Measurements from ENCODE around the gene SH3PXD2A.
"Not testable (repeated sequence)": the region's sequence is repeated elsewhere in the genome, so short reads cannot be mapped to it uniquely, and the experiment has no call there.

Gene SH3PXD2A

GRCh38 chr10:103833731-103834365 is 21.5 kb downstream of the SH3PXD2A start:
- no peak for DNase-seq (ENCODE audit: low read depth in 3 of 3)

- no peak for DNase-seq (ENCODE audit: low read depth in 3 of 3)
These were observed 22.6 kb downstream of the SH3PXD2A start for GRCh38 chr10:103832806-103833205.

DNA sequence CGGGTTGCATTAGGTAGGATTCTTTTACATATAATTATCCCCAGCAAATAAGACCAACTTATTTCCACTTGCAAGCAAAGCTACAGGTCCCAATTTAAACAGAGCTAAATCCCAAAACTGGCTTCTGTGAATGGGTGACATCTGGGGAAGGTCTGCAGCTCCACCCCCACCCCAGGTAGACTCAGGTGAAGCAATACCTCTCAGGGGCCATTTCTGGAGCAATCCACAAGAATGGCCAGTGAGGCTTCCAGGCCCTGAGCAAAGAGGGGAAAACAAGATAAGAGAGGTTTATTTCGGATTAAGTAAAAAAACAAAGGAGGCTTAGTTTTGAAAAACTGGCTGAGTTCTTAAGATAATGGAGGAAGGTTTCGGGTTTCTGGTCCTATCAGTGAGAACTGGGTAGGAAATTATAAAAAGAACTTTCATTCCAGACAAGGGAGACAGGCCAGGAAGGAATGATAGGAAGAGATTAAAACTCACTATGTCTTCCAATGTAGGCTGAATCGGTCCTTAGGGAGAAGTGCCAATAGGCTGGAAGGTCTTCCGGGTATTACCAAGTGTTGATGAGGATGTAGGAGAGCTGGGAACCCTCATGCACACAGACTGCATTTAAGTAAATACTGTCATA is 25.4 kb downstream of the SH3PXD2A start:
- DNase-seq (ENCODE audit: low read depth in 3 of 3), result no peak

GRCh38 chr10:103829278-103829677 is 26.1 kb downstream of the SH3PXD2A start:
- DNase-seq (ENCODE audit: low read depth in 3 of 3), result no peak

GRCh38 chr10:103828587-103829197 is 26.7 kb downstream of the SH3PXD2A start:
- no peak for DNase-seq (ENCODE audit: low read depth in 3 of 3)

- no peak for DNase-seq (ENCODE audit: low read depth in 3 of 3)
These were observed 27.3 kb downstream of the SH3PXD2A start for GRCh38 chr10:103828107-103828506.

GRCh38 chr10:103826885-103827284 is 28.5 kb downstream of the SH3PXD2A start:
- DNase-seq (ENCODE audit: low read depth in 3 of 3), result no peak

DNA sequence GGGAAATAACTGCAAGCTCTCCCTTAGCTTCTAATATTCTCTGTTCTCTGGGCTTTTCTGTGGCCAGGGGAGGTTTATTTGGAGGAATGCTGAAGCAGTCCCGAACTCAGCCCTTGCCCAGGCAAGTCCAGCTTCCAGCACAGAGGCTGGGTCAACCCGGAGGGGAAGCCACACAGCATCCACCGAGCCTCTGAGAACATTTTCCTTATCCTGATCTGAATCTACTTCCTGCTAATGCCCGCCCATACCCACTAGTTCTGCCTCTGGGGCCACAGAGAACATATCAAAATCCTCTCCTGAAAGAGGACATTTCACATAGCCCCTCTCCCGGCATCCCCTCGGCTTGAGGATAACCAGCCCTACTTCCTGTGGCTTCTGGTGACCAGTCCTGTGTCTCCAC is 31.1 kb downstream of the SH3PXD2A start:
- DNase-seq (ENCODE audit: low read depth in 3 of 3), result no peak

DNA sequence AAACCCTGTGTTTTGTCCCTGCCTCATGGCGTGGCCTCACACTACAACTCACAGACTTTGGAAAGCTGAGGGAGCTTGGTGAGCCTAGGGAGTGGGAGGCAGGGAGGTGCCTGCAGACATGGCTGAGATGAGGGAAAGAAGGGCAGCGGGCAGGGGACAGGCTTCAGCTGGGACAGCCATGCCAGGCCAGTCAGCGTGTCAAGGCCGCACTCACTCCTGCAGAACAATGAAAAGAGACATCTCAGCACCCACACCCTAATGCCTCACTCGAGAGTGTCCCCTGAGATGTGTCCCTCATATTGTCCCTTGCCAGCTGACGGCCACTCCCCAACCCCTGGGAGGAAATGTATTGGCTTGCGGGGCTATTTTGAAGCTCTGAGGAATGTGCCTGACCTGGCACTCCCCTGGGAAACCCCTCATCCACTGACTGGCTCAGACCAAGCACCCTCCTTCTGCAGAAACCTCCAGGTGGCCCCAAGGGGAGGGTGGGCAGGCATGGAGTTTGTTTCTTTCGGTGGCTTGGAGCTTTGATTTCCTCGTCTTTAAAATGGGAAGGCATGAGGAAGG is 31.6 kb downstream of the SH3PXD2A start:
- DNase-seq (ENCODE audit: low read depth in 3 of 3), result no peak

DNA sequence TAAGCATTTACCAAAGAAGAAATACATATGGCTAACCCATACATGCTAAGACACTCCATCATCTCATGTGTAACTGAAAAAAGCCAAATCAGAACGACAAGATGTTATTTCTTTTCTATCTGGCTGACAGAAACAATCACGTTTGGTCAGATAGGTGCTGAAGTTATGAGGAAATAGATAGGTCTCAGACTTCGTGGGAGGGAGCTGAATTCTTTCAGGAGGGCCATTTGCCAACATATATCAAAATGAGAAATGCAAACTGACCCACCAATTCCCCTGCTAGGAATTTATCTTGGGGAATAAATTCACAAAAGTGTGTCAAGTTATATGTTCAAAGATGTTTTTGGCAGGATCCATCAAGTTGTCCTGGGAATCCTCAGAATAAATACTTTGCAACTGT is 32.6 kb downstream of the SH3PXD2A start:
- no peak for DNase-seq (ENCODE audit: low read depth in 3 of 3)

DNA sequence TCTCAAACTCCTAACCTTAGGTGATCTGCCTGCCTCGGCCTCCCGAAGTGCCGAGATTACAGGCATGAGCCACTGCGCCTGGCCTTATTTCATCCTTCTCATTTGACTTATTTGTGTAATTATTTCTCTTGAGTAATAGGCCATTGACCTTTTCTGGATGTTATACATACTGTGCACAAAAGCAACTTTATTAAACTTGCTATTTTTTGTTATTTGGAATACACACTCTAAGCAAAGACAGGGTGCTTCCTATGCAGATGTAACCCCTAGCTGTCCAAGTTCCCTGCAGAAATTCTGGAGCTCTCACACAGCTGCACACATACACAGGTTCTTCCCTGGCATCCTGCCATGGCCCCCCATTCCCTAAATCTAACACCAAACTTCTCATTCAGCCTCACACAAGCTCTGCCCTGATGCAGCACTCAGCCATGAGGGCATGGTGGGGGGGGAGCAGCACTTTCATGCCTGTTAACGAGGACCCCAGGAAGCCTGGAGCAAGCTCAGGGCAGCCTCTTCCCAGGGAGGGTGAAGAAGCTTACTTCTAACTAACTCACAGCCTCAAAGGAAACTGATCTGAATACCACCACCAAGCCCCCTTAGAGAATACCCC is 33.2 kb downstream of the SH3PXD2A start:
- no peak for DNase-seq (ENCODE audit: low read depth in 3 of 3)

DNA sequence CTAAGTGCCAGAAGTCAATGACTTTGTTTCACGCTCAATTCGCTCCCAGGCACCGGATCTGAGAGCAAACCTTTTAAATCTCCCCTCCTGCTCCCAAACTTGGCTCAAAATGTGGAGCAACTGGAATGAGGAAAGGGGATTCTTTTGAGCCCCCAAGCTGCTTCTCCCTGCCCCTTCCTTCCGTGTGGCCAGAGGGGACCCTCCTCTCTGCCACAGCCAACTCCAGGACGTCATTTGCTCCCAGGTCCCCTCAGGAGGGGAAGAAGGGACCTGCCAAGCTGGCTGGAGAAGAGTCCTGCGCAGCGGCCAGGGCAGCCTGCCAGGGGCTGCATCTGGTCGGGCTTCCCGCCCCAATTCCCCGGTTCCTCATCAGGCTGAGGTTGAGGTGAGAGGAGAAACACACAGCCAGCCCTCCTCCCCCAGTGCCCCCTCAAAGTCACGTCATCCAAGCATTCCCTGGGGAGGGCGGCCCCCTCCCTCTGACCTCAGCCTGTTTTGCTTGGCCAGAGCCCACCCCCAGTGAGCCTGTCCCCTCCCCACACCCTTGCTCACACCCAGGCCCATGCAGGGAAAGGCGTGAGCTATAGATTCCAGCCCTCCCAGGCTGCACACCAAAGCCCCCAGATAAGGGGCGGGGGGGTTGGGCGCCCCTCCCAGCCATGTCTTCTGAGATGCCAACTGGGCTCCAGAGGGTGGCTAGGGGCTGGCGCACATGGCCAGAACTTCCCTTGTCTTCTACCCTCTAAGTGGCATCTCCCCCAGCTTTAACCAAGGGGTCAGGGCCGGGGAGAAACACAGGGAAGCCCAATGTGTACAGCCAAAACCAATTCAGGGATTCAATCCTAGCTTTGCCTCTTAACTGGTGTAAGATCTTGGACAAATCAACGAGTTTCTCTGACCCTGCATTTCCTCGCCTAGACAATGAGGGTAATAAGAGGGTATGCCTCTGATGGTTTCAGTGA is 35.0 kb downstream of the SH3PXD2A start:
- no peak for DNase-seq (ENCODE audit: low read depth in 3 of 3)

- no peak for DNase-seq (ENCODE audit: low read depth in 3 of 3)
These were observed 35.9 kb downstream of the SH3PXD2A start for GRCh38 chr10:103819493-103819892.

DNA sequence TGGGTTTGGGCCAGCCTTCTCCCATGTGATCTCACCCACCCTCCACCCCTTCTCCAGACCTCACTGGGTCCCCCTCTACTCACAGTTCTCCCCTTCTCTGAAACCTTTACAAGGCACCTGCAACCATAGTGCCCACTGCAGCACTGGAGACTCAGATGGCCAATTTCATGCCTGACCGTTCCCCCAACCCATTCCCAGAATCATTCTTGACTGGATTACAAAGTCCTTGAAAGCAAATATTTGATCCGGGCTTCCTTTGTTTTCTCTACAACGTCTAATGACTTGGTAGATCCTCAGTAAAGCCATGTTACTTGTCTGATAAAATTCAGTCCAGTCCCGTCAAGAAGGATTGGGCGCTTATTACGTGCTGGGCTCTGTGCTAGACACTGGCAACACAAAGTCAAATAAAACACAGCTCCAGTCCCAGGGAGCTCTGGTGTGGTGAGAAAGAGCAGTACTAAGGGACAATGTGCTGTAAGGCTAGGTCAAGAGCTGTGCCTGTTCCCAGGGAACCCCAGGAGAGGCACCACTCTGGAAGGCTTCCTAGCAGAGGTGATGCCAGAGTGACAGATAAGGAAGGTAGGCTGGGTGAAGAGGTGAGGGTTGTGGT is 36.5 kb downstream of the SH3PXD2A start:
- DNase-seq (ENCODE audit: low read depth in 3 of 3), result no peak

- no peak for DNase-seq (ENCODE audit: low read depth in 3 of 3)
These were observed 37.3 kb downstream of the SH3PXD2A start for GRCh38 chr10:103818105-103818504.

GRCh38 chr10:103816431-103816830 is 38.9 kb downstream of the SH3PXD2A start:
- no peak for DNase-seq (ENCODE audit: low read depth in 3 of 3)

- DNase-seq (ENCODE audit: low read depth in 3 of 3), result no peak
These were observed 40.6 kb downstream of the SH3PXD2A start for GRCh38 chr10:103814626-103815370.

DNA sequence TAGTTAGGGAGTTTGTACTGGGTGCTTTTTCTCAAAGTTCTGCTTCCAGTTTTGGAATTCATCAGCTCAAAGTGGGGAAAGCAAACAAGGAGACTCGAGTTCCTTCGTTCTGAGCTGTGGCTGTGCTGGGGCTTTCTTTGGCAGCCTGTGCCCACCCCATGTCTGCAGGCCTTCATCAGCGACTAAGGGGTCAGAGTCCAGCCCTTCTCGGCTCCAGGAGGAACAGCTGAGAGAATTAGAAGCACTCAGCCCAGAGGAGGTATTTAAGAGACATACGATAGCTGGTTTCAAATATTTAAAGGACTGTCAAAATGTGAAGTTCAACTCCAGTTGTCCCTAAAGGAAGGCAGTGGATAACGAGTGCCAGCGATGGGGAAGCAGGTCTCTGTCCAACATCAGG is 41.3 kb downstream of the SH3PXD2A start:
- DNase-seq (ENCODE audit: low read depth in 3 of 3), result no peak

- DNase-seq (ENCODE audit: low read depth in 3 of 3), result not testable (repeated sequence)
These were observed 42.1 kb downstream of the SH3PXD2A start for GRCh38 chr10:103813312-103813711.

DNA sequence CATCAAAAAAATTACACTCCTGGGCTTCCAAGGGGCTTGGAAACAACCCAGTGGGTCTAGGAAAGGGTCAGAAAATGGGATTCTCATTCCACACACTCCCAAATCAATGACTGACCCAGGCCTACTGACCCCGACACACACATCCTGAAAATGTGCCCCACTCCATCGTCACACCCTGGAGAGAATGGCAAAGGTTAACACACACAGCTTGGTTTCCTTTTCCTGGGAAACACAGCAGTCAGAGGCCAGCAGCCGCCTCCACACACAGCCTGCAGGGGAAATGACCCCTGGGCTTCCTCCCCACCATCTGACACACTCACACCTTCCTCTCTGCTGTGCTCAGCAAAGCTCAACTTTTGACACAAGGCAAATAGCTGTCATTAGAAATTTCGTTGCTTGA is 42.9 kb downstream of the SH3PXD2A start:
- DNase-seq (ENCODE audit: low read depth in 3 of 3), result no peak

Data from stimulated activated CD4-positive, alpha-beta T cell treated with anti-CD3 and anti-CD28 coated beads, TNF-alpha, amount 100 ng/mL, for 4 hours (primary cell).